ENCODE data around the gene FER. TPM values are rescaled to one million over a fixed set of nuclear protein-coding genes. Genes with fewer than 3 reads are reported as not detected.

FER gene
- total and polyA plus RNA-seq, 5 donors from 2014 or later, result 3.9 to 12.0 (median 5.9) TPM

- ATAC-seq (ENCODE audit: low read depth in 2 of 2) (no peak), DNase-seq (no peak)
- peaks cover 0 to 3% (median 1%) of the 10 kb centered on the region in 7 donors for H3K9me3 Mint-ChIP-seq
- H3K4me3 Mint-ChIP-seq, result peak overlapping the region in 1 of 4 donors; percentile 71
- no peaks in the 10 kb centered on the region for H3K4me1 ChIP-seq (ENCODE audit: control insufficient read depth, insufficient read depth, low read length, poor library complexity, severe bottlenecking)
- no peak overlapping the region for H3K4me3 ChIP-seq (ENCODE audit: low read depth, low read length)
- H3K36me3 ChIP-seq (ENCODE audit: control insufficient read depth, insufficient read depth, low read length), result no peaks in the 10 kb centered on the region
- no peak overlapping the region for H3K27ac ChIP-seq (ENCODE audit: insufficient read depth, low read length, poor library complexity, severe bottlenecking)
- H3K9me3 ChIP-seq (ENCODE audit: control insufficient read depth in 2 of 2, low read length in 2 of 2), result no peaks in the 10 kb centered on the region
- peaks cover 0 to 9% (median 4%) of the 10 kb centered on the region in 4 donors for H3K4me1 Mint-ChIP-seq
- H3K27ac Mint-ChIP-seq, result no peak overlapping the region
- no peaks in the 10 kb centered on the region for H3K27me3 ChIP-seq (ENCODE audit: control insufficient read depth, insufficient read depth, low read length)
- no peaks in the 10 kb centered on the region for H3K27me3 Mint-ChIP-seq
- H3K36me3 Mint-ChIP-seq, result peaks cover 22% of the 10 kb centered on the region
Observed at GRCh38 chr5:108798513-108799265, 51.0 kb downstream of the FER start.

GRCh38 chr5:108801301-108801700 is 53.6 kb downstream of the FER start:
- H3K4me3 Mint-ChIP-seq, result no peak overlapping the region
- DNase-seq (no peak), ATAC-seq (ENCODE audit: low read depth in 2 of 2) (no peak)
- peaks cover 0 to 4% (median 3%) of the 10 kb centered on the region in 4 donors for H3K4me1 Mint-ChIP-seq
- peaks cover 18% of the 10 kb centered on the region for H3K36me3 Mint-ChIP-seq
- Histone ChIP-seq H3K27me3 (ENCODE audit: control insufficient read depth, insufficient read depth, low read length) (no peaks in the 10 kb centered on the region), H3K4me1 (ENCODE audit: control insufficient read depth, insufficient read depth, low read length, poor library complexity, severe bottlenecking) (no peaks in the 10 kb centered on the region), H3K9me3 (ENCODE audit: control insufficient read depth in 2 of 2, low read length in 2 of 2) (peaks cover 0 to 4% of the 10 kb centered on the region in 2 experiments), H3K36me3 (ENCODE audit: control insufficient read depth, insufficient read depth, low read length) (no peaks in the 10 kb centered on the region), H3K4me3 (ENCODE audit: low read depth, low read length) (no peak overlapping the region), H3K27ac (ENCODE audit: insufficient read depth, low read length, poor library complexity, severe bottlenecking) (no peak overlapping the region)
- H3K9me3 Mint-ChIP-seq, result peaks cover 0 to 11% (median 3%) of the 10 kb centered on the region in 7 donors
- H3K27me3 Mint-ChIP-seq, result no peaks in the 10 kb centered on the region
- H3K27ac Mint-ChIP-seq, result no peak overlapping the region

GRCh38 chr5:108801776-108802175 is 54.1 kb downstream of the FER start:
- H3K36me3 ChIP-seq (ENCODE audit: control insufficient read depth, insufficient read depth, low read length), result no peaks in the 10 kb centered on the region
- H3K36me3 Mint-ChIP-seq, result peaks cover 17% of the 10 kb centered on the region
- H3K27ac ChIP-seq (ENCODE audit: insufficient read depth, low read length, poor library complexity, severe bottlenecking), result no peak overlapping the region
- peaks cover 0 to 7% of the 10 kb centered on the region in 2 experiments for H3K9me3 ChIP-seq (ENCODE audit: control insufficient read depth in 2 of 2, low read length in 2 of 2)
- no peaks in the 10 kb centered on the region for H3K27me3 ChIP-seq (ENCODE audit: control insufficient read depth, insufficient read depth, low read length)
- no peak for DNase-seq
- peaks cover 0 to 4% (median 2%) of the 10 kb centered on the region in 4 donors for H3K4me1 Mint-ChIP-seq
- H3K4me3 ChIP-seq (ENCODE audit: low read depth, low read length), result no peak overlapping the region
- no peaks in the 10 kb centered on the region for H3K4me1 ChIP-seq (ENCODE audit: control insufficient read depth, insufficient read depth, low read length, poor library complexity, severe bottlenecking)
- no peak overlapping the region for H3K27ac Mint-ChIP-seq
- peaks cover 0 to 13% (median 4%) of the 10 kb centered on the region in 7 donors for H3K9me3 Mint-ChIP-seq
- H3K4me3 Mint-ChIP-seq, result no peak overlapping the region
- ATAC-seq (ENCODE audit: low read depth in 2 of 2), result no peak
- no peaks in the 10 kb centered on the region for H3K27me3 Mint-ChIP-seq

GRCh38 chr5:108810717-108811116 is 63.0 kb downstream of the FER start:
- DNase-seq (no peak), ATAC-seq (ENCODE audit: low read depth in 2 of 2) (no peak)
- H3K4me1 Mint-ChIP-seq, result peaks cover 0 to 2% (median 0%) of the 10 kb centered on the region in 4 donors
- no peak overlapping the region for H3K4me3 Mint-ChIP-seq
- H3K27me3 ChIP-seq (ENCODE audit: control insufficient read depth, insufficient read depth, low read length), result no peaks in the 10 kb centered on the region
- no peaks in the 10 kb centered on the region for H3K36me3 ChIP-seq (ENCODE audit: control insufficient read depth, insufficient read depth, low read length)
- H3K4me1 ChIP-seq (ENCODE audit: control insufficient read depth, insufficient read depth, low read length, poor library complexity, severe bottlenecking), result no peaks in the 10 kb centered on the region
- peaks cover 0 to 4% of the 10 kb centered on the region in 2 experiments for H3K9me3 ChIP-seq (ENCODE audit: control insufficient read depth in 2 of 2, low read length in 2 of 2)
- no peak overlapping the region for H3K27ac Mint-ChIP-seq
- peaks cover 0 to 14% (median 9%) of the 10 kb centered on the region in 7 donors for H3K9me3 Mint-ChIP-seq
- H3K27ac ChIP-seq (ENCODE audit: insufficient read depth, low read length, poor library complexity, severe bottlenecking), result no peak overlapping the region
- no peaks in the 10 kb centered on the region for H3K27me3 Mint-ChIP-seq
- H3K4me3 ChIP-seq (ENCODE audit: low read depth, low read length), result no peak overlapping the region
- peaks cover 12% of the 10 kb centered on the region for H3K36me3 Mint-ChIP-seq

- Mint-ChIP-seq H3K4me1 (peaks cover 0 to 2% (median 0%) of the 10 kb centered on the region in 4 donors), H3K27me3 (no peaks in the 10 kb centered on the region), H3K36me3 (no peaks in the 10 kb centered on the region), H3K9me3 (peaks cover 0 to 3% (median 3%) of the 10 kb centered on the region in 7 donors), H3K27ac (peak overlapping the region in 1 of 3 donors; percentile 35), H3K4me3 (no peak overlapping the region)
- H3K9me3 ChIP-seq (ENCODE audit: control insufficient read depth in 2 of 2, low read length in 2 of 2), result no peaks in the 10 kb centered on the region
- H3K4me1 ChIP-seq (ENCODE audit: control insufficient read depth, insufficient read depth, low read length, poor library complexity, severe bottlenecking), result no peaks in the 10 kb centered on the region
- DNase-seq (no peak), ATAC-seq (ENCODE audit: low read depth in 2 of 2) (no peak)
- no peaks in the 10 kb centered on the region for H3K27me3 ChIP-seq (ENCODE audit: control insufficient read depth, insufficient read depth, low read length)
- no peaks in the 10 kb centered on the region for H3K36me3 ChIP-seq (ENCODE audit: control insufficient read depth, insufficient read depth, low read length)
- H3K27ac ChIP-seq (ENCODE audit: insufficient read depth, low read length, poor library complexity, severe bottlenecking), result no peak overlapping the region
- no peak overlapping the region for H3K4me3 ChIP-seq (ENCODE audit: low read depth, low read length)
Observed at GRCh38 chr5:108813673-108814072, 66.0 kb downstream of the FER start.

- H3K27ac Mint-ChIP-seq, result no peak overlapping the region
- H3K36me3 Mint-ChIP-seq, result no peaks in the 10 kb centered on the region
Observed at GRCh38 chr5:108814551-108814950, 66.9 kb downstream of the FER start.

GRCh38 chr5:108818613-108819272 is 71.0 kb downstream of the FER start:
- H3K27ac Mint-ChIP-seq, result no peak overlapping the region
- no peaks in the 10 kb centered on the region for H3K27me3 Mint-ChIP-seq
- peak in 1 of 3 donors; percentile 28 for DNase-seq
- no peaks in the 10 kb centered on the region for H3K4me1 ChIP-seq (ENCODE audit: control insufficient read depth, insufficient read depth, low read length, poor library complexity, severe bottlenecking)
- H3K36me3 Mint-ChIP-seq, result peaks cover 6% of the 10 kb centered on the region
- no peak overlapping the region for H3K4me3 ChIP-seq (ENCODE audit: low read depth, low read length)
- peak in 1 of 2 donors; percentile 25 for ATAC-seq (ENCODE audit: low read depth in 2 of 2)
- no peak overlapping the region for H3K27ac ChIP-seq (ENCODE audit: insufficient read depth, low read length, poor library complexity, severe bottlenecking)
- peaks cover 0 to 4% (median 0%) of the 10 kb centered on the region in 4 donors for H3K4me1 Mint-ChIP-seq
- no peaks in the 10 kb centered on the region for H3K36me3 ChIP-seq (ENCODE audit: control insufficient read depth, insufficient read depth, low read length)
- no peaks in the 10 kb centered on the region for H3K27me3 ChIP-seq (ENCODE audit: control insufficient read depth, insufficient read depth, low read length)
- no peak overlapping the region for H3K4me3 Mint-ChIP-seq
- H3K9me3 ChIP-seq (ENCODE audit: control insufficient read depth in 2 of 2, low read length in 2 of 2), result no peaks in the 10 kb centered on the region
- peaks cover 0 to 8% (median 0%) of the 10 kb centered on the region in 7 donors for H3K9me3 Mint-ChIP-seq

More at GRCh38 chr5:108814551-108814950, 66.9 kb downstream of the FER start:
- H3K4me1 Mint-ChIP-seq, result peaks cover 0 to 4% (median under 1%) of the 10 kb centered on the region in 4 donors
- no peak for ATAC-seq (ENCODE audit: low read depth in 2 of 2)
- no peaks in the 10 kb centered on the region for H3K4me1 ChIP-seq (ENCODE audit: control insufficient read depth, insufficient read depth, low read length, poor library complexity, severe bottlenecking)
- H3K4me3 ChIP-seq (ENCODE audit: low read depth, low read length), result no peak overlapping the region
- no peak overlapping the region for H3K4me3 Mint-ChIP-seq
- DNase-seq, result no peak
- H3K9me3 ChIP-seq (ENCODE audit: control insufficient read depth in 2 of 2, low read length in 2 of 2), result no peaks in the 10 kb centered on the region
- H3K27me3 Mint-ChIP-seq, result no peaks in the 10 kb centered on the region
- H3K27me3 ChIP-seq (ENCODE audit: control insufficient read depth, insufficient read depth, low read length), result no peaks in the 10 kb centered on the region
- H3K36me3 ChIP-seq (ENCODE audit: control insufficient read depth, insufficient read depth, low read length), result no peaks in the 10 kb centered on the region
- no peak overlapping the region for H3K27ac ChIP-seq (ENCODE audit: insufficient read depth, low read length, poor library complexity, severe bottlenecking)
- peaks cover 0 to 6% (median 0%) of the 10 kb centered on the region in 7 donors for H3K9me3 Mint-ChIP-seq
